H1 (cell line): ENCODE results near the gene MAB21L3.

Experiments
- CTCF ChIP-seq, 3 experiments: IDR thresholded peaks; 1 replicate in 2 of 3; 2 replicates in 1 of 3; pipeline versions ENCODE4 v1.5.1 to v1.6.1; 2011; ENCODE audit warnings: low read length in 3 of 3, mild to moderate bottlenecking in 3 of 3, inconsistent platforms in 2 of 3, low read depth in 1 of 3, moderate library complexity in 1 of 3; ENCODE audit not compliant: insufficient read depth in 1 of 3; ENCODE audit errors: control extremely low read depth in 1 of 3
- EZH2 ChIP-seq: fragments of 200-600 bp; sonication (generic); IDR thresholded peaks from 2 replicates; pipeline ENCODE4 v1.7.1; 2012; ENCODE audit warnings: low read depth, mild to moderate bottlenecking, moderate library complexity, low read length, inconsistent platforms; ENCODE audit not compliant: severe bottlenecking

DNA sequence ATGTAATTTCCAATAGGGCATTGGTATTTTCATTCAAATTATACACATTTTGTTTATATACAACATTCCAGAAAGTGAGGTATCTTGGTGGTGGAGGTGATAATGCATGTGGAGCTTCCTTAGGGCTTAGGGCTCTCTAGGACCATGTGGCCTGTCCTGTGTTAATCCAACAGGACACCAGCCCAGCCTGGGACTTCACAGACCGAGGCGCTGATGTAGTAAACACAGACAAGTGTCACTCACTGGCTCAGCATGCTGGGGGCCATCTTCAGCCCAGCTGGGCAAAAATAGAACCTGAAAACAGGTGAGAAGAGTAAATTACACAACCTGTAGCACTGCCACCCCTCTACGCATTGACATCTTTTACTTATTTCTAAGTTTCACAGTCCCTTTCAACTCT, 66.7 kb downstream of the MAB21L3 start:
- TF ChIP-seq CTCF (IDR thresholded peaks at IDR 0.05; ENCODE audit: control extremely low read depth in 1 of 3, insufficient read depth in 1 of 3, low read depth in 1 of 3, low read length in 3 of 3) = no peak
- TF ChIP-seq EZH2 = no peak
